ENCODE results near the gene MED26. TPM values are rescaled to one million over a fixed set of nuclear protein-coding genes. Genes with fewer than 3 reads are reported as not detected.

The MED26 gene
- total and polyA plus RNA-seq, 2 of the 13 experiments (the other 11 are each of a cell fraction or from before 2014, with no cell fraction given): 3.5 to 3.8 TPM

DNA sequence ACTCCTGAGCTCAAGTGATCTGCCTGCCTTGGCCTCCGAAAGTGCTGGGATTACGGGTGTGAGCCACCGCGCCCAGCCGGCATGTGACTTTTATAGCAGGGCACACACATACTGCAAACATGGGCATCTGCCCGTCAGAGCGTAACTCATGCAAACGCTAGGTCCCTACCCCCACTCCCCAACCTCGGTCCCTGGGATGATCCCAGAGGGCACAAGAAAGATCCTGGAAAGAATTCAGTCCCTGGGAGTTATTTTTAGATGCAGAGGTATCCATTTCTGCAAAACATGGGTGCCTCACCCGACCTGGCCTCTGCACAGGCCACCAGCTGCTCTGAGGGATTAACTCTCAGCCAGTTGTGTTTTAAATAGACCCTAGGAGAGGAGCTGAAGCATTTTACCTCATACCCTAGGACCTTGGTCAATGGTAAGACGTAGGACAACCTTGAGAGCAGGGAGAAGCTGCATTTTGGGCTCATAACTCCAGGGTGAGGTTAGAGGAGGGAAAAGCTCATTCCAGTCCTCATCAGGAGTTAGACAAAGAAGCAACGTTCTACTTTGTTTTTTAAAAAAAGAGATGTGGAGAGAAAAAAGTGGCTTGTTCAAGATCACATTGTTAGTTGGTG, 43.8 kb upstream of the MED26 start:
- Histone ChIP-seq H3K4me1 (ENCODE audit: insufficient read depth, low read length) (peaks cover 19% of the 10 kb centered on the region), H4K20me1 (ENCODE audit: insufficient read depth, low read length) (no peaks in the 10 kb centered on the region), H3K27ac (ENCODE audit: extremely low read length, insufficient read depth, low read length) (no peak overlapping the region), H3K36me3 (replicated peaks in 1 of 2; ENCODE audit: control insufficient read depth in 1 of 2, insufficient read depth in 2 of 2, low read length in 2 of 2) (no peaks in the 10 kb centered on the region), H3K9ac (ENCODE audit: insufficient read depth, low read depth, low read length) (no peak overlapping the region), H3K27me3 (ENCODE audit: control insufficient read depth in 1 of 2, insufficient read depth in 2 of 2, low read length in 2 of 2) (no peaks in the 10 kb centered on the region), H3K4me2 (ENCODE audit: low read depth, low read length) (no peak overlapping the region), H2AFZ (ENCODE audit: low read length) (no peak overlapping the region), H3K9me3 (ENCODE audit: low read length) (no peaks in the 10 kb centered on the region), H3K79me2 (ENCODE audit: insufficient read depth, low read length) (no peaks in the 10 kb centered on the region), H3K4me3 (replicated peaks in 1 of 3; ENCODE audit: insufficient read depth in 1 of 3, low read depth in 2 of 3, low read length in 3 of 3) (no peak overlapping the region)
- ChIA-PET CTCF (ENCODE audit: low intra/inter-chr PET ratio, low total read pairs) (no interaction called here), POLR2A (no interaction called here)
- intact Hi-C loops (cut with micrococcal nuclease; ENCODE audit: unreplicated experiment): no loop called here
- no TSS peak for BruUV-seq (replicated peaks)
- FAIRE-seq (no peak), DNase-seq (ENCODE audit: low spot score) (no peak), ATAC-seq (no peak)
- TF ChIP-seq CCAR2 (optimal IDR thresholded peaks at IDR 0.05; ENCODE audit: low read depth, low read length) (no peak), ZNF788 (CRISPR knock-in tag; IDR thresholded peaks at IDR 0.05; ENCODE audit: borderline replicate concordance) (no peak)
- in situ Hi-C loops (cut with HindIII; ENCODE audit: extremely low pct_ligation_motif_present, low pct_unique_long_range_greater_than_20kb): no loop called here
- 94% methylated on average over 5 of the region's 12 CpGs for WGBS (ENCODE audit: low lambda C conversion rate)

DNA sequence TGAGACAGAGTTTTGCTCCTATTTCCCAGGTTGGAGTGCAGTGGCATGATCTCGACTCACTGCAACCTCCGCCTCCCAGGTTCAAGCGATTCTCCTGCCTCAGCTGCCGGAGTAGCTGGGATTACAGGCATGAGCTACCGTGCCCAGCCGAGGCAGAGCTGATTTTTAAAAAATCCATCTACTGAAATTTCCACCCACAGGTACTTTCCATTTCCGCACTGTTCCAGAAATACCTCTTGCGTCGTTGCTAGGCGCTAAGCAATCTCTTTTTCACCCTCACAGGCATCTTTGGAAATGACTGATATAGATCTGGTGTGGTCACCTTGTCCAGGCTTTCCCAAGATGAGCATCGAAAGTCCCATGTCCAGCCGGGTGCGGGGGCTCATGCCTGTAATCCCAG, 42.3 kb upstream of the MED26 start:
- POLR2A ChIA-PET: no interaction called here
- no peak for FAIRE-seq
- H3K27ac ChIP-seq (ENCODE audit: extremely low read length, insufficient read depth, low read length): no peak overlapping the region

More for the DNA sequence above, 42.3 kb upstream of the MED26 start:
- H2AFZ ChIP-seq (ENCODE audit: low read length): no peak overlapping the region
- peaks cover 6% of the 10 kb centered on the region for H3K4me1 ChIP-seq (ENCODE audit: insufficient read depth, low read length)
- CTCF ChIA-PET (ENCODE audit: low intra/inter-chr PET ratio, low total read pairs): no interaction called here
- no peaks in the 10 kb centered on the region for H4K20me1 ChIP-seq (ENCODE audit: insufficient read depth, low read length)
- H3K4me3 ChIP-seq (replicated peaks in 1 of 3; ENCODE audit: insufficient read depth in 1 of 3, low read depth in 2 of 3, low read length in 3 of 3): no peak overlapping the region
- TF ChIP-seq ELF3 (CRISPR knock-in tag; IDR thresholded peaks at IDR 0.05): no peak
- no peak for TF ChIP-seq RAD21 (CRISPR knock-in tag; IDR thresholded peaks at IDR 0.05)
- no peak for TF ChIP-seq ZKSCAN1 (IDR thresholded peaks at IDR 0.05; ENCODE audit: low read length)
- H3K4me2 ChIP-seq (ENCODE audit: low read depth, low read length): no peak overlapping the region
- H3K79me2 ChIP-seq (ENCODE audit: insufficient read depth, low read length): no peaks in the 10 kb centered on the region
- H3K36me3 ChIP-seq (replicated peaks in 1 of 2; ENCODE audit: control insufficient read depth in 1 of 2, insufficient read depth in 2 of 2, low read length in 2 of 2): no peaks in the 10 kb centered on the region
- no peaks in the 10 kb centered on the region for H3K27me3 ChIP-seq (ENCODE audit: control insufficient read depth in 1 of 2, insufficient read depth in 2 of 2, low read length in 2 of 2)
- H3K9ac ChIP-seq (ENCODE audit: insufficient read depth, low read depth, low read length): no peak overlapping the region
- no peak for ATAC-seq
- in situ Hi-C loops (cut with HindIII; ENCODE audit: extremely low pct_ligation_motif_present, low pct_unique_long_range_greater_than_20kb): no loop called here
- no peaks in the 10 kb centered on the region for H3K9me3 ChIP-seq (ENCODE audit: low read length)
- DNase-seq (ENCODE audit: low spot score): no peak
- WGBS (ENCODE audit: low lambda C conversion rate): 99% methylated on average over 13 of the region's 13 CpGs
- intact Hi-C loops (cut with micrococcal nuclease; ENCODE audit: unreplicated experiment): no loop called here
- no TSS peak for BruUV-seq (replicated peaks)
